Glomerular endothelial cell (primary cell): ENCODE measurements around the gene DCAKD. TPM values are rescaled to one million over a fixed set of nuclear protein-coding genes. Genes with fewer than 3 reads are reported as not detected.

Experiments
- DNase-seq: peaks from one replicate; pipeline ENCODE4 v3.0.0-alpha.2; 2011; ENCODE audit warnings: low read depth, low spot score; ENCODE audit errors: extremely low read depth
- total RNA-seq: library from RNA; depleted of rRNA; stranded (reverse); fragments of >200 nt; gene quantifications from 2 replicates; pipeline ENCODE4 v1.2.3, GENCODE V29; 2015

Gene DCAKD
- total RNA-seq, 1 donor from 2014 or later: 35.2 TPM

- no peak for DNase-seq
Observed at GRCh38 chr17:44977814-44978550, 73.5 kb downstream of the DCAKD start.

DNA sequence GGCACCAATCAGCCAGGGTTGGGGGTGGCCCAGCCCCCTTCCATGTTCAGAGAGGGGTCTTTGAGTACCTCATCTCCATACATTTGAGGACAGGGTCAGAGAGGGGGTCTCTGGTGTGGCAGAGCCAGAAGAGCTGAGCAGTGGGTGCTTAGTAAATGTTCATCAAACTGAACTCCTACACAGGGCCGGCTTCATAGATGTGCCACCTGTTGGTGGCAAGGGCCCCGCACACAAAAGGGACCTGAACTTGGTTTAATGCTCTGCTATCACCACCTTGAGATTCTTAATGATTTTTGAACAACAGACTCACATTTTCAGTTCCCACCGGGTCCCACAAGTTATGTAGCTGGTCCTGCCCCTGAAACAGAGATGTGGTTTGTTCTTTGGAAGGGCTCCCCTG, 74.4 kb downstream of the DCAKD start:
- DNase-seq: no peak

DNA sequence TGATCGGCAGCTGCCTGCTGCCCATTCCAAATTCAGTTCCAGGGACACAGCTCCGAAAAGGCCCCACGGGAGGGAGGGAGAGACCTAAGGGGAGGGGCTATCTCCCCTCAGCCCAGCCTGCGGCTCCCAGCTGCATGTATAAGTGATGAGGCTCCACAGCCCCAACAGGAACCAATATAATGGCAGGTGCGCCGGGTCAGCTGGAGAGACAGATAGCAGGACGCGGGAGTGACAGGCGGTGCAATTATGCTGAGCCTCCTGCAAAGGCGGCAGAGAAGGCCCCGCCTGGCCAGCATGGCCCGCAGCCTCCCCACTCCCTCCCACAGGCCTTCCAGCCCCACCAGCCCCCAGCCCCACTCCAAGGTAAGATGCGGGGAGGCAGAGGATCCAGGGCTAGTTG, 75.2 kb downstream of the DCAKD start:
- DNase-seq: no peak

Other genes with a start within 250 kb of the DCAKD start
- 20.8 and 22.7 TPM in 2 replicates for gene GJC1, start 221.3 kb downstream of the DCAKD start, total RNA-seq
- gene HIGD1B, start 203.7 kb downstream of the DCAKD start, total RNA-seq: not detected in 2 replicates
- 71.1 and 98.6 TPM in 2 replicates for gene EFTUD2, start 152.2 kb downstream of the DCAKD start, total RNA-seq
- not detected in 2 replicates for gene GFAP, start 136.1 kb downstream of the DCAKD start, total RNA-seq
- gene KIF18B, start 103.9 kb downstream of the DCAKD start, total RNA-seq: 4.7 and 6.8 TPM in 2 replicates
- gene C1QL1, start 83.3 kb downstream of the DCAKD start, total RNA-seq: 0.47 TPM in 1 of 2 replicates, not detected in the other
- gene NMT1, start 9.7 kb upstream of the DCAKD start, total RNA-seq: 95.0 and 205 TPM in 2 replicates
- gene PLCD3, start 80.9 kb upstream of the DCAKD start, total RNA-seq: 35.3 and 41.5 TPM in 2 replicates
- 5.5 and 5.6 TPM in 2 replicates for gene ACBD4, start 84.1 kb upstream of the DCAKD start, total RNA-seq
- gene HEXIM1, start 96.8 kb upstream of the DCAKD start, total RNA-seq: 16.2 and 16.7 TPM in 2 replicates
- gene HEXIM2, start 110.2 kb upstream of the DCAKD start, total RNA-seq: 1.3 and 3.3 TPM in 2 replicates
- 3.4 and 4.6 TPM in 2 replicates for gene FMNL1, start 170.3 kb upstream of the DCAKD start, total RNA-seq
- gene SPATA32, start 210.5 kb upstream of the DCAKD start, total RNA-seq: not detected in 2 replicates